GM12878 (cell line): ENCODE measurements around the gene CDC37L1. TPM values are rescaled to one million over a fixed set of nuclear protein-coding genes. Genes with fewer than 3 reads are reported as not detected.

Source experiments
- ATAC-seq: fragments of 200-7000 bp; cut with Tn5 transposase; 3 replicates; pipeline ENCODE4 v1.9.1; 2020; ENCODE audit warnings: mild to moderate bottlenecking, moderate library complexity
- BruUV-seq: library from RNA; stranded (reverse); fragments of 400-500 nt; replicated peaks from 2 replicates; lab custom pipeline; 2021; lab: Mats Ljungman, UMichigan
- CTCF ChIA-PET: fragments of 300-600 bp; sonication (Branson Sonifier 250); formaldehyde crosslinking; extraction: SDS; loops from one replicate; lab custom pipeline; 2021; ENCODE audit warnings: inconsistent platforms; lab: Yijun Ruan, JAX
- POLR2A ChIA-PET: fragments of 350-600 bp; formaldehyde crosslinking; extraction: SDS; loops from one replicate; lab custom pipeline; 2021; ENCODE audit warnings: inconsistent platforms; lab: Charles Lee
- RAD21 ChIA-PET: fragments of 300-600 bp; sonication (Branson Sonifier 250); formaldehyde crosslinking; loops from one replicate; lab custom pipeline; 2023; ENCODE audit warnings: antibody characterized with exemption; ENCODE audit not compliant: unreplicated experiment; lab: Charles Lee
- SMC1A ChIA-PET: fragments of 300-600 bp; sonication (Branson Sonifier 250); formaldehyde crosslinking; loops from one replicate; lab custom pipeline; 2023; ENCODE audit not compliant: unreplicated experiment, uncharacterized antibody; lab: Charles Lee
- DNase-seq: peaks from one replicate; pipeline ENCODE4 v3.0.0-alpha.2; 2011; ENCODE audit warnings: low read depth, low spot score
- FAIRE-seq: peaks from 3 replicates; lab custom pipeline; 2011; peaks lifted over from hg19 to GRCh38; lab: Jason Lieb, UNC
- H2AFZ ChIP-seq: 2 replicates; pipeline ENCODE4 v1.6.0; 2011; ENCODE audit warnings: low read depth, low read length, control low read depth; ENCODE audit not compliant: control insufficient read depth
- H3K27ac ChIP-seq: 2 replicates; pipeline ENCODE4 v1.5.1; 2011; ENCODE audit warnings: control low read depth; ENCODE audit not compliant: control insufficient read depth, insufficient read depth
- H3K27me3 ChIP-seq, 2 experiments: replicated peaks in 1 of 2; 2 replicates each; pipeline versions ENCODE4 v1.6.0 to v1.6.1; 2011; ENCODE audit warnings: low read length in 1 of 2; ENCODE audit not compliant: control insufficient read depth in 2 of 2, insufficient read depth in 2 of 2
- H3K36me3 ChIP-seq, 2 experiments: 2 replicates each; pipeline ENCODE4 v1.5.1; 2011; ENCODE audit warnings: low read length in 1 of 2; ENCODE audit not compliant: control insufficient read depth in 2 of 2, insufficient read depth in 2 of 2
- H3K4me1 ChIP-seq: 2 replicates; pipeline ENCODE4 v1.6.1; 2011; ENCODE audit warnings: mild to moderate bottlenecking, low read length, moderate library complexity, mixed read lengths; ENCODE audit not compliant: control insufficient read depth, insufficient read depth
- H3K4me2 ChIP-seq: 2 replicates; pipeline ENCODE4 v1.6.0; 2011; ENCODE audit warnings: control low read depth; ENCODE audit not compliant: control insufficient read depth, insufficient read depth
- H3K4me3 ChIP-seq: fragments of 200-600 bp; sonication (generic); 2 replicates; pipeline ENCODE4 v1.5.1; 2016
- H3K79me2 ChIP-seq: 2 replicates; pipeline ENCODE4 v1.6.0; 2011; ENCODE audit warnings: low read length; ENCODE audit not compliant: control insufficient read depth, insufficient read depth
- H3K9ac ChIP-seq: 2 replicates; pipeline ENCODE4 v1.8.0; 2011; ENCODE audit warnings: low read length, control low read depth, mixed read lengths; ENCODE audit not compliant: control insufficient read depth, insufficient read depth
- H3K9me3 ChIP-seq: replicated peaks from 3 replicates; pipeline ENCODE4 v1.5.1; 2011; ENCODE audit warnings: mild to moderate bottlenecking, low read length; ENCODE audit not compliant: control insufficient read depth, insufficient read depth
- H4K20me1 ChIP-seq: 2 replicates; pipeline ENCODE4 v1.6.0; 2011; ENCODE audit not compliant: control insufficient read depth, insufficient read depth
- ATF7 ChIP-seq: fragments of 450-650 bp; IDR thresholded peaks from 2 replicates; pipeline ENCODE4 v1.6.1; 2016; ENCODE audit warnings: low read depth, mild to moderate bottlenecking
- ELK1 ChIP-seq: IDR thresholded peaks from 2 replicates; pipeline ENCODE4 v1.6.1; 2012; ENCODE audit warnings: low read depth, low read length, improper control_type of control experiment
- ESRRA ChIP-seq: IDR thresholded peaks from 2 replicates; pipeline ENCODE4 v1.6.1; 2012; ENCODE audit warnings: mild to moderate bottlenecking, low read length, improper control_type of control experiment
- MEF2B ChIP-seq: fragments of 450-650 bp; IDR thresholded peaks from 2 replicates; pipeline ENCODE4 v1.6.1; 2018; ENCODE audit warnings: mild to moderate bottlenecking, moderate library complexity; ENCODE audit not compliant: partially characterized antibody, poor library complexity, severe bottlenecking
- NR2F1 ChIP-seq: fragments of 450-650 bp; conservative IDR thresholded peaks from 2 replicates; pipeline ENCODE4 v1.6.1; 2017; ENCODE audit warnings: mild to moderate bottlenecking
- RAD51 ChIP-seq: fragments of 450-650 bp; IDR thresholded peaks from 2 replicates; pipeline ENCODE4 v1.6.1; 2016; ENCODE audit warnings: moderate library complexity, mild to moderate bottlenecking, inconsistent platforms
- RFX5 ChIP-seq: IDR thresholded peaks from 2 replicates; pipeline ENCODE4 v1.6.1; 2011; ENCODE audit warnings: low read depth, low read length, improper control_type of control experiment
- SIN3A ChIP-seq: IDR thresholded peaks from 2 replicates; pipeline ENCODE4 v1.6.1; 2012; ENCODE audit warnings: low read depth, low read length, improper control_type of control experiment
- SMAD1 ChIP-seq: fragments of 450-650 bp; IDR thresholded peaks from 2 replicates; pipeline ENCODE4 v1.6.1; 2018; ENCODE audit warnings: mild to moderate bottlenecking, low read depth; ENCODE audit not compliant: partially characterized antibody
- SMAD5 ChIP-seq: IDR thresholded peaks from 2 replicates; pipeline ENCODE4 v1.6.1; 2016; ENCODE audit warnings: antibody characterized with exemption, low read depth
- TCF3 ChIP-seq: IDR thresholded peaks from 2 replicates; pipeline ENCODE4 v1.6.1; 2012; ENCODE audit warnings: low read depth, mild to moderate bottlenecking, low read length, borderline replicate concordance; ENCODE audit not compliant: insufficient read depth
- ZNF217 ChIP-seq: fragments of 450-650 bp; IDR thresholded peaks from 2 replicates; pipeline ENCODE4 v1.6.1; 2017; ENCODE audit warnings: antibody characterized with exemption, mild to moderate bottlenecking
- ZNF274 ChIP-seq: IDR thresholded peaks from one replicate; pipeline ENCODE4 v1.8.0; 2011; ENCODE audit not compliant: insufficient read length, insufficient read depth
- WGBS: methylation state at CpG from one replicate; pipeline ENCODE4 v1.1.6; 2016; ENCODE audit warnings: low lambda C conversion rate; ENCODE audit not compliant: insufficient replicate concordance, insufficient coverage; ENCODE audit errors: missing lambda C conversion rate; 5-methylcytosine and 5-hydroxymethylcytosine counted together
- in situ Hi-C: fragments of 300-500 bp; cut with MboI; formaldehyde crosslinking; loops from 9 replicates; pipeline ENCODE4 v1.14.3; 2018; ENCODE audit warnings: mixed read lengths
- intact Hi-C: fragments of 100-400 bp; cut with micrococcal nuclease; formaldehyde crosslinking; loops from one replicate; pipeline ENCODE4 v1.14.2; 2022; ENCODE audit not compliant: unreplicated experiment
- polyA plus RNA-seq, 11 experiments: library from polyadenylated mRNA; depleted of rRNA in 4 of 11; unstranded in 6 of 11; stranded (reverse) in 5 of 11; fragments of >200 nt; fragmentation: Nextera tagmentation in 4 of 11; fragmentation: Illumina TruSeq in 1 of 11; extraction: Ambion mirVana in 4 of 11; extraction: Trizol in 1 of 11; gene quantifications; 1 replicate in 1 of 11; 2 replicates in 10 of 11; pipeline versions ENCODE4 v1.2.1 to v1.2.3, GENCODE V29; 2011 to 2016; ENCODE audit warnings: inconsistent platforms in 2 of 11, missing spikeins in 2 of 11, low read depth in 1 of 11
- total RNA-seq, 4 experiments: library from RNA; depleted of rRNA in 3 of 4; stranded (reverse); fragments of >200 nt in 3 of 4; fragmentation: Illumina TruSeq in 1 of 4; extraction: Trizol in 1 of 4; gene quantifications; 2 replicates each; pipeline versions ENCODE4 v1.2.1 to v1.2.3, GENCODE V29; 2013 to 2021

Gene CDC37L1
- total and polyA plus RNA-seq, 10 of the 15 experiments (the other 5 are each of a cell fraction or from before 2014, with no cell fraction given) = 2.2 to 16.6 (median 8.2) TPM

GRCh38 chr9:4669890-4670289 lies 9.5 kb upstream of the CDC37L1 start (continued):
- TF ChIP-seq SMAD1 = no peak
- TF ChIP-seq, all 136 proteins: peak for 0

GRCh38 chr9:4670591-4670990 lies 8.8 kb upstream of the CDC37L1 start:
- TF ChIP-seq NR2F1 (no peak), MEF2B (no peak), RFX5 (no peak), TCF3 (no peak), RAD51 (no peak)
- H3K36me3 ChIP-seq = no peaks in the 10 kb centered on the region
- no peak for DNase-seq
- no peaks in the 10 kb centered on the region for H3K9me3 ChIP-seq
- no peak overlapping the region for H3K9ac ChIP-seq
- H3K27ac ChIP-seq = no peak overlapping the region
- no peak for FAIRE-seq
- BruUV-seq = no TSS peak
- intact Hi-C loops (no loop called here), in situ Hi-C loops (no loop called here)
- H2AFZ ChIP-seq = no peak overlapping the region
- ChIA-PET CTCF (no interaction called here), SMC1A (no interaction called here), POLR2A (no interaction called here), RAD21 (no interaction called here)
- H4K20me1 ChIP-seq = no peaks in the 10 kb centered on the region
- no peak overlapping the region for H3K4me2 ChIP-seq
- no peak for ATAC-seq
- H3K4me1 ChIP-seq = peaks cover under 1% of the 10 kb centered on the region
- WGBS = 81% methylated on average over 3 of the region's 3 CpGs
- no peaks in the 10 kb centered on the region for H3K27me3 ChIP-seq
- H3K79me2 ChIP-seq = no peaks in the 10 kb centered on the region
- no peak overlapping the region for H3K4me3 ChIP-seq

- intact Hi-C loops = no loop called here
- Histone ChIP-seq H2AFZ (no peak overlapping the region), H3K9ac (no peak overlapping the region), H3K9me3 (no peaks in the 10 kb centered on the region)
- CTCF ChIA-PET = no interaction called here
- ATAC-seq = no peak
- RAD21 ChIA-PET = no interaction called here
- TF ChIP-seq SIN3A (no peak), SMAD5 (no peak), ZNF274 (no peak), ESRRA (no peak), ATF7 (no peak), ZNF217 (no peak), ELK1 (no peak)
- TF ChIP-seq, all 136 proteins: peak for 0
- in situ Hi-C loops = no loop called here
- no peak overlapping the region for H3K4me2 ChIP-seq
- H3K4me3 ChIP-seq = no peak overlapping the region
- SMC1A ChIA-PET = no interaction called here
- BruUV-seq = no TSS peak
- 95% methylated on average over 1 of the region's 1 CpG for WGBS
- DNase-seq (no peak), FAIRE-seq (no peak)
- H3K27me3 ChIP-seq = no peaks in the 10 kb centered on the region
- H4K20me1 ChIP-seq = no peaks in the 10 kb centered on the region
- no peaks in the 10 kb centered on the region for H3K36me3 ChIP-seq
- no peak overlapping the region for H3K27ac ChIP-seq
- H3K79me2 ChIP-seq = no peaks in the 10 kb centered on the region
- H3K4me1 ChIP-seq = no peaks in the 10 kb centered on the region; the same call in 1 of the 2 replicates
- POLR2A ChIA-PET = interaction anchor here (1.5 kb wide), 1 partner anchor 9 kb away, joined by 4 read pairs; no protein-coding TSS in a partner anchor
Measured at GRCh38 chr9:4671737-4672136, 7.6 kb upstream of the CDC37L1 start.
